Measurements from ENCODE around the gene MET. TPM values are rescaled to one million over a fixed set of nuclear protein-coding genes. Genes with fewer than 3 reads are reported as not detected.
"Not testable (repeated sequence)": the region's sequence is repeated elsewhere in the genome, so short reads cannot be mapped to it uniquely, and the experiment has no call there.

MET gene
- total RNA-seq, 1 experiment from 2014 or later = 200 TPM

GRCh38 chr7:116811768-116812167 lies 139.8 kb downstream of the MET start (continued):
- TF ChIP-seq TCF7L2 (IDR thresholded peaks at IDR 0.05; ENCODE audit: borderline replicate concordance, extremely low read depth, insufficient read depth, insufficient read length) (no peak), SP1 (IDR thresholded peaks at IDR 0.05; ENCODE audit: low read depth) (no peak), POLR2AphosphoS5 (IDR thresholded peaks at IDR 0.05; ENCODE audit: low read depth, low read length) (no peak), CEBPB (IDR thresholded peaks at IDR 0.05; ENCODE audit: low read depth) (no peak), EZH2phosphoT487 (IDR thresholded peaks at IDR 0.05; ENCODE audit: borderline replicate concordance) (no peak), FOSL1 (IDR thresholded peaks at IDR 0.05; ENCODE audit: low read depth) (no peak), ZFX (IDR thresholded peaks at IDR 0.05) (no peak), ATF3 (IDR thresholded peaks at IDR 0.05) (no peak), RAD21 (IDR thresholded peaks at IDR 0.05; ENCODE audit: low read depth) (no peak)

GRCh38 chr7:116812860-116813259 lies 140.9 kb downstream of the MET start:
- H4K20me1 ChIP-seq (ENCODE audit: insufficient read depth) = no peaks in the 10 kb centered on the region
- H3K79me2 ChIP-seq (ENCODE audit: insufficient read depth, low read length) = no peaks in the 10 kb centered on the region
- H2AFZ ChIP-seq (ENCODE audit: low read depth, low read length, poor library complexity, severe bottlenecking) = no peak overlapping the region
- H3K27ac ChIP-seq (ENCODE audit: low read depth, low read length) = no peak overlapping the region
- no peak overlapping the region for H3K4me3 ChIP-seq (replicated peaks in 1 of 2; ENCODE audit: low read depth in 1 of 2, low read length in 2 of 2)
- H3K4me1 ChIP-seq (ENCODE audit: control insufficient read depth in 1 of 2, insufficient read depth in 2 of 2, low read length in 2 of 2) = peaks cover 23 to 32% of the 10 kb centered on the region in 2 experiments
- H3K4me2 ChIP-seq (ENCODE audit: low read length) = no peak overlapping the region
- no peak for DNase-seq (ENCODE audit: low read depth, low spot score)
- ATAC-seq = no peak
- TF ChIP-seq EZH2phosphoT487 (IDR thresholded peaks at IDR 0.05; ENCODE audit: borderline replicate concordance) (no peak), CEBPB (IDR thresholded peaks at IDR 0.05; ENCODE audit: low read depth) (no peak), SRF (IDR thresholded peaks at IDR 0.05; ENCODE audit: low read depth) (no peak), ELF1 (IDR thresholded peaks at IDR 0.05; ENCODE audit: borderline replicate concordance, low read depth) (no peak), SP1 (IDR thresholded peaks at IDR 0.05; ENCODE audit: low read depth) (no peak), POLR2AphosphoS5 (IDR thresholded peaks at IDR 0.05; ENCODE audit: low read depth, low read length) (no peak), ZNF274 (IDR thresholded peaks at IDR 0.05; ENCODE audit: low read depth, low read length) (no peak), RAD21 (IDR thresholded peaks at IDR 0.05; ENCODE audit: low read depth) (no peak), YY1 (IDR thresholded peaks at IDR 0.05; ENCODE audit: extremely low read depth, insufficient replicate concordance, low read depth, low read length) (no peak), JUND (IDR thresholded peaks at IDR 0.05) (no peak), FOSL1 (IDR thresholded peaks at IDR 0.05; ENCODE audit: low read depth) (no peak), CBX3 (IDR thresholded peaks at IDR 0.05; ENCODE audit: low read depth) (no peak), EZH2 (IDR thresholded peaks at IDR 0.05) (no peak)
- intact Hi-C loops (cut with micrococcal nuclease) = no loop called here
- ChIA-PET RAD21 (ENCODE audit: low non-redundant PET in 1 of 2, low total read pairs in 2 of 2, uncharacterized antibody in 2 of 2, unreplicated experiment in 2 of 2) (no interaction called here), POLR2A (no interaction called here), CTCF (no interaction called here)
- H3K9me2 ChIP-seq (ENCODE audit: insufficient read depth) = no peaks in the 10 kb centered on the region
- no peak overlapping the region for H3K9ac ChIP-seq (ENCODE audit: low read length)
- no TSS peak for BruUV-seq (replicated peaks)
- no peaks in the 10 kb centered on the region for H3K36me3 ChIP-seq (ENCODE audit: control insufficient read depth in 1 of 2, insufficient read depth in 2 of 2, low read length in 2 of 2)
- no peaks in the 10 kb centered on the region for H3K9me3 ChIP-seq (ENCODE audit: control insufficient read depth in 1 of 2, insufficient read depth in 1 of 2, low read depth in 1 of 2, low read length in 2 of 2)
- H3K27me3 ChIP-seq (ENCODE audit: insufficient read depth, low read length) = no peaks in the 10 kb centered on the region

GRCh38 chr7:116813371-116813770 lies 141.4 kb downstream of the MET start:
- H3K27ac ChIP-seq (ENCODE audit: low read depth, low read length); H3K36me3 ChIP-seq (ENCODE audit: control insufficient read depth in 1 of 2, insufficient read depth in 2 of 2, low read length in 2 of 2); H3K9me3 ChIP-seq (ENCODE audit: control insufficient read depth in 1 of 2, insufficient read depth in 1 of 2, low read depth in 1 of 2, low read length in 2 of 2); POLR2A ChIA-PET; DNase-seq (ENCODE audit: low read depth, low spot score); H3K9ac ChIP-seq (ENCODE audit: low read length); H4K20me1 ChIP-seq (ENCODE audit: insufficient read depth); H3K79me2 ChIP-seq (ENCODE audit: insufficient read depth, low read length); H3K4me3 ChIP-seq (replicated peaks in 1 of 2; ENCODE audit: low read depth in 1 of 2, low read length in 2 of 2); H2AFZ ChIP-seq (ENCODE audit: low read depth, low read length, poor library complexity, severe bottlenecking); H3K27me3 ChIP-seq (ENCODE audit: insufficient read depth, low read length); RAD21 ChIA-PET (ENCODE audit: low non-redundant PET in 1 of 2, low total read pairs in 2 of 2, uncharacterized antibody in 2 of 2, unreplicated experiment in 2 of 2); H3K9me2 ChIP-seq (ENCODE audit: insufficient read depth); ATAC-seq; intact Hi-C loops (cut with micrococcal nuclease); H3K4me2 ChIP-seq (ENCODE audit: low read length); BruUV-seq (replicated peaks): not testable (repeated sequence)
- CTCF ChIA-PET = interaction anchor here (1.2 kb wide), 1 partner anchor 10 kb away, joined by 3 read pairs; no protein-coding TSS in a partner anchor
- H3K4me1 ChIP-seq (ENCODE audit: control insufficient read depth in 1 of 2, insufficient read depth in 2 of 2, low read length in 2 of 2) = peaks cover 18 to 27% of the 10 kb centered on the region in 2 experiments

Data from HCT116 (cell line).